Measurements from ENCODE around the gene ITIH2.

DNA sequence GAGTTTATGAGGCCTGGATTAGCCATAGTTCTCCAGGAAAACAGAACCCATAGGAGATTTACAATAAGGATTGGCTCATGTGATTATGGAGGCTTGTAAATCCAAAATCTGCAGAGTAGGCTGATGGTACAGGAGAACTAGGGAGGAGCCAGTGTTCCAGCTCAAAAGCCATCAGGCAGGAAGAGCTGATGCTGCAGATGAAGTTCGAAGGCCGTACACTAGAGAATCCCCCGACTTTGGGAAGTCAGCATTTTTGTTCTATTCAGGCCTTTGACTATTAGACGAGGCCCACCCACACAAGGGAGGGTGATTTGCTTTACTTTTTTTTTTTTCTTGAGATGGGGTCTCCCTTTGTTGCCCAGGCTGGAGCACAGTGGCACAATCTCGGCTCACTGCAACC lies 47.1 kb downstream of the ITIH2 start:
- TF ChIP-seq GATA3 (IDR thresholded peaks at IDR 0.05; ENCODE audit: low read depth, low read length) (no peak), GATA2 (IDR thresholded peaks at IDR 0.05; ENCODE audit: low read depth, low read length) (no peak)
